IPS-15b (cell line): Measurements from ENCODE around the gene GATA5.
"Not testable (repeated sequence)": the region's sequence is repeated elsewhere in the genome, so short reads cannot be mapped to it uniquely, and the experiment has no call there.

Experiments used
- H3K27me3 ChIP-seq: one replicate; pipeline ENCODE4 v1.6.1; 2013; ENCODE audit warnings: low read length; ENCODE audit not compliant: control insufficient read depth, insufficient read depth
- H3K36me3 ChIP-seq: one replicate; pipeline ENCODE4 v1.6.1; 2013; ENCODE audit warnings: low read length; ENCODE audit not compliant: control insufficient read depth, insufficient read depth
- H3K4me1 ChIP-seq: one replicate; pipeline ENCODE4 v1.6.1; 2013; ENCODE audit warnings: mild to moderate bottlenecking, low read length; ENCODE audit not compliant: control insufficient read depth, insufficient read depth
- H3K4me3 ChIP-seq: one replicate; pipeline ENCODE4 v1.5.1; 2013; ENCODE audit warnings: low read depth, low read length
- H3K9ac ChIP-seq: one replicate; pipeline ENCODE4 v1.6.1; 2013; ENCODE audit warnings: low read depth, mild to moderate bottlenecking, low read length
- H3K9me3 ChIP-seq: one replicate; pipeline ENCODE4 v1.6.1; 2013; ENCODE audit warnings: mild to moderate bottlenecking, low read length; ENCODE audit not compliant: control insufficient read depth, insufficient read depth

The GATA5 gene

GRCh38 chr20:62429455-62430310, 46.1 kb downstream of the GATA5 start:
- no peaks in the 10 kb centered on the region for H3K9me3 ChIP-seq
- H3K4me1 ChIP-seq = peaks cover 6% of the 10 kb centered on the region
- H3K9ac ChIP-seq = no peak overlapping the region
- no peaks in the 10 kb centered on the region for H3K27me3 ChIP-seq
- no peak overlapping the region for H3K4me3 ChIP-seq
- no peaks in the 10 kb centered on the region for H3K36me3 ChIP-seq

- Histone ChIP-seq H3K9me3 (no peaks in the 10 kb centered on the region), H3K4me1 (peaks cover 6% of the 10 kb centered on the region), H3K4me3 (no peak overlapping the region), H3K27me3 (no peaks in the 10 kb centered on the region), H3K36me3 (no peaks in the 10 kb centered on the region), H3K9ac (no peak overlapping the region)
These were observed 47.1 kb downstream of the GATA5 start for GRCh38 chr20:62428396-62429295.

- H3K4me3 ChIP-seq = no peak overlapping the region
- H3K36me3 ChIP-seq = no peaks in the 10 kb centered on the region
- H3K27me3 ChIP-seq = no peaks in the 10 kb centered on the region
- H3K9ac ChIP-seq = no peak overlapping the region
- H3K9me3 ChIP-seq = no peaks in the 10 kb centered on the region
- H3K4me1 ChIP-seq = peaks cover 6% of the 10 kb centered on the region
These were observed 47.8 kb downstream of the GATA5 start for GRCh38 chr20:62428002-62428372.

- Histone ChIP-seq H3K9me3 (no peaks in the 10 kb centered on the region), H3K4me3 (no peak within 1 kb of the TSS), H3K27me3 (no peaks in the 10 kb centered on the region), H3K36me3 (no peaks in the 10 kb centered on the region), H3K4me1 (peaks cover 6% of the 10 kb centered on the region), H3K9ac (no peak within 1 kb of the TSS)
These were observed 48.4 kb downstream of the GATA5 start, which contains the start of gene RBBP8NL for GRCh38 chr20:62427172-62428001. TSS of gene RBBP8NL (minus strand) at chr20:62427539. CDS start at chr20:62419647, 7,892 bp downstream.

- no peaks in the 10 kb centered on the region for H3K9me3 ChIP-seq
- no peak overlapping the region for H3K4me3 ChIP-seq
- H3K9ac ChIP-seq = no peak overlapping the region
- peaks cover 6% of the 10 kb centered on the region for H3K4me1 ChIP-seq
- no peaks in the 10 kb centered on the region for H3K36me3 ChIP-seq
- H3K27me3 ChIP-seq = no peaks in the 10 kb centered on the region
These were observed 49.1 kb downstream of the GATA5 start for GRCh38 chr20:62426699-62427131.

GRCh38 chr20:62426059-62426348, 49.8 kb downstream of the GATA5 start:
- H3K9ac ChIP-seq, H3K9me3 ChIP-seq, H3K4me1 ChIP-seq, H3K4me3 ChIP-seq, H3K27me3 ChIP-seq, H3K36me3 ChIP-seq: not testable (repeated sequence)

- H3K4me3 ChIP-seq = no peak overlapping the region
These were observed 50.3 kb downstream of the GATA5 start for GRCh38 chr20:62425281-62426058.

GRCh38 chr20:62424249-62425107, 51.3 kb downstream of the GATA5 start:
- no peaks in the 10 kb centered on the region for H3K36me3 ChIP-seq
- H3K9ac ChIP-seq = no peak overlapping the region
- no peaks in the 10 kb centered on the region for H3K27me3 ChIP-seq
- peaks cover 2% of the 10 kb centered on the region for H3K4me1 ChIP-seq
- no peaks in the 10 kb centered on the region for H3K9me3 ChIP-seq
- H3K4me3 ChIP-seq = no peak overlapping the region

More at GRCh38 chr20:62425281-62426058, 50.3 kb downstream of the GATA5 start:
- Histone ChIP-seq H3K9me3 (no peaks in the 10 kb centered on the region), H3K9ac (no peak overlapping the region), H3K36me3 (no peaks in the 10 kb centered on the region), H3K27me3 (no peaks in the 10 kb centered on the region), H3K4me1 (peaks cover 2% of the 10 kb centered on the region)

GRCh38 chr20:62423326-62423706, 52.5 kb downstream of the GATA5 start:
- Histone ChIP-seq H3K9me3 (no peaks in the 10 kb centered on the region), H3K4me1 (peaks cover 2% of the 10 kb centered on the region), H3K36me3 (no peaks in the 10 kb centered on the region), H3K27me3 (no peaks in the 10 kb centered on the region), H3K4me3 (no peak overlapping the region), H3K9ac (no peak overlapping the region)

GRCh38 chr20:62422636-62423325, 53.0 kb downstream of the GATA5 start:
- Histone ChIP-seq H3K9me3 (no peaks in the 10 kb centered on the region), H3K4me3 (no peak overlapping the region), H3K4me1 (peaks cover 2% of the 10 kb centered on the region), H3K36me3 (no peaks in the 10 kb centered on the region), H3K9ac (no peak overlapping the region), H3K27me3 (no peaks in the 10 kb centered on the region)
